Activated naive CD4-positive, alpha-beta T cell (primary cell): Measurements from ENCODE around the gene PTPRN2.
"Not testable (repeated sequence)": the region's sequence is repeated elsewhere in the genome, so short reads cannot be mapped to it uniquely, and the experiment has no call there.

ENCODE experiments used
- DNase-seq, 4 experiments: peaks; one replicate each; lab custom pipeline; 2025; lab: John Stamatoyannopoulos, UW

Gene PTPRN2

GRCh38 chr7:157603716-157604115 lies 983.9 kb downstream of the PTPRN2 start:
- no peak for DNase-seq

GRCh38 chr7:157603005-157603404 lies 984.6 kb downstream of the PTPRN2 start:
- DNase-seq, result no peak

GRCh38 chr7:157602581-157602980 lies 985.0 kb downstream of the PTPRN2 start:
- no peak for DNase-seq

- DNase-seq, result no peak
Observed at GRCh38 chr7:157602156-157602555, 985.5 kb downstream of the PTPRN2 start.

- no peak for DNase-seq
Observed at GRCh38 chr7:157601530-157601929, 986.1 kb downstream of the PTPRN2 start.

- DNase-seq, result no peak
Observed at GRCh38 chr7:157599491-157599890, 988.1 kb downstream of the PTPRN2 start.

- DNase-seq, result no peak
Observed at GRCh38 chr7:157597562-157597961, 990.1 kb downstream of the PTPRN2 start.

DNA sequence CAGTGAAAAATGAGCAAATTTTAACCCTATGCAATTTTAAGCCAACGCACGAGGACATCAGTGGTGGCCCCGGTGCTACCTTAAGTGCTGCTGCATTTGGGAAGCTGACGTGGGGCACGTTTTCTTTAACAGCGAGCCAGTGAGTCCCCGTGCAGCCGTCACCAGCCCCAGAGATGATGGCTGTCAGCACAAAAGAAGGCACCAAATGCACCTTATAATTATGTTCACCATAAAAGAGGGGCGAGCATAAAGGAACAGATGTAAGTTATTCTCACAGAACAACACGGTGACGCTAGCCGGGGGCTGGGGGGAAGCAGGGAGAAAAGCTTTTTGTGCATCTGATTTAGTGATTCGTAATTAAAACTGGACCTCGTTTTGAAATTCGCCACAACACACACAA lies 990.7 kb downstream of the PTPRN2 start:
- DNase-seq, result no peak

- DNase-seq, result no peak
Observed at GRCh38 chr7:157596471-157596870, 991.2 kb downstream of the PTPRN2 start.

GRCh38 chr7:157596026-157596425 lies 991.6 kb downstream of the PTPRN2 start:
- no peak for DNase-seq

GRCh38 chr7:157595086-157595855 lies 992.4 kb downstream of the PTPRN2 start:
- no peak for DNase-seq

GRCh38 chr7:157594306-157594705 lies 993.3 kb downstream of the PTPRN2 start:
- DNase-seq, result no peak

DNA sequence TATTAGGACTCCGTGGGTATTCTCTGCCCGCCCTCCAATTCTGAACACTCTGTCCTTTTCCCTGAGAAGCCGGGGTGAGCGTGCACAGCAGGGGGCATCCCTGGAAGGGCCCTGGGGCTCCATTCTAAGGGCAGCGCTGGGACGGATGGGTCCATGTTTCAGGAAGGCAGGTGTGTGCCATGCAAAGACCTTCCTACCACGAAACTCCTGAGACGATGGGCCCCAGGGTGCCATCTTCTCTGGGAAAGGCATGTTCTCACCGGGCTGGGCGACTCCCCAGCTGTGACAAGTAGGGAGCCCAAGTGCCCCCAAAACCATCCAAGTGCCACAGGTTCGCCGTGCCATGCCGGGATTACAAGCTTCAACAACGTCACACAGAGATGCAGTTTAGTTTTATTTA lies 994.1 kb downstream of the PTPRN2 start:
- DNase-seq, result no peak

GRCh38 chr7:157592636-157593320 lies 994.8 kb downstream of the PTPRN2 start:
- not testable (repeated sequence) for DNase-seq

DNA sequence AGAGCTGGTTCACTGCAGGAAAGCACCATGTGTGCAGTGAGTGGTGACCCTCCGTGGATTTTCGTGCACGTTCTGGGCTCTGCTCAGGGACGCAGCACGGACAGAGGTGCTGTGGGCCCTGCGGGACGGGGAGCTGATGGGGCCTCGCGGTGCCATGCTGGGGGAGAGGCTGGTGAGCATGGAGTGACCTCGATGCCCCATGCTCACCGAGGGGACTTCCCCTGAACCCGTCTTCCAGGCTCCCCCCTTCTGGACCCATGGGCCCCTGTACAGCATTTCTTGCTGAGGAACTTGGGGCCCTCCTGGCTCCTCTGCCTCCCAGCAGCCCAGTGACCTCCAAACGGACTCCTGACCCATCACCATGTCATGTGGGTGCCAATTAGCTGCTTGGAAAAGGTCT lies 997.1 kb downstream of the PTPRN2 start:
- DNase-seq, result no peak

- DNase-seq, result no peak
Observed at GRCh38 chr7:157589680-157590079, 997.9 kb downstream of the PTPRN2 start.

GRCh38 chr7:157587805-157588560 lies 999.6 kb downstream of the PTPRN2 start:
- DNase-seq, result no peak

- no peak for DNase-seq
Observed at GRCh38 chr7:157587051-157587804, 1000.4 kb downstream of the PTPRN2 start.

DNA sequence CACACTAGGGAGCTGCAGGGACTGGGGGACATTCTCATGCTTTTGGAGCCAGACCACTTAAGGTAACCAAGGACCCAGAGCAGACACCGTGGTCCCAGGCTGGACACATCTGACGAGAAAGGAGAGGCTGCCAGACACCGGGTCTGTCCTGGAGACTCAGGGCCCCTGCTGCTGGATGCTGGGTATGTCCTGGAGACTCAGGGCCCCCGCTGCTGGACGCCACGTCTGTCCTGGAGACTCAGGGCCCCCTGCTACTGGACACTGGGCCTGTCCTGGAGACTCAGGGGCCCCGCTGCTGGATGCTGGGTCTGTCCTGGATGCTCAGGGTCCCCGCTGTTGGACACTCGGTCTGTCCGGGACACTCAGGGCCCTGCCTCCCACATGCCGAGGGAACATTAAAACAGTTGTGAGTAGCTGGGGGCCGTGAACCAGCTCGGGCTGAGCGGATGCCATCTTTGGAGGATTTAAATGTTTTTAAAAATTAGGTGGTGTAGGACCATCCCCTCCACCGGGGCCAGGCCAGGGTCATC lies 1001.1 kb downstream of the PTPRN2 start:
- DNase-seq, result no peak

DNA sequence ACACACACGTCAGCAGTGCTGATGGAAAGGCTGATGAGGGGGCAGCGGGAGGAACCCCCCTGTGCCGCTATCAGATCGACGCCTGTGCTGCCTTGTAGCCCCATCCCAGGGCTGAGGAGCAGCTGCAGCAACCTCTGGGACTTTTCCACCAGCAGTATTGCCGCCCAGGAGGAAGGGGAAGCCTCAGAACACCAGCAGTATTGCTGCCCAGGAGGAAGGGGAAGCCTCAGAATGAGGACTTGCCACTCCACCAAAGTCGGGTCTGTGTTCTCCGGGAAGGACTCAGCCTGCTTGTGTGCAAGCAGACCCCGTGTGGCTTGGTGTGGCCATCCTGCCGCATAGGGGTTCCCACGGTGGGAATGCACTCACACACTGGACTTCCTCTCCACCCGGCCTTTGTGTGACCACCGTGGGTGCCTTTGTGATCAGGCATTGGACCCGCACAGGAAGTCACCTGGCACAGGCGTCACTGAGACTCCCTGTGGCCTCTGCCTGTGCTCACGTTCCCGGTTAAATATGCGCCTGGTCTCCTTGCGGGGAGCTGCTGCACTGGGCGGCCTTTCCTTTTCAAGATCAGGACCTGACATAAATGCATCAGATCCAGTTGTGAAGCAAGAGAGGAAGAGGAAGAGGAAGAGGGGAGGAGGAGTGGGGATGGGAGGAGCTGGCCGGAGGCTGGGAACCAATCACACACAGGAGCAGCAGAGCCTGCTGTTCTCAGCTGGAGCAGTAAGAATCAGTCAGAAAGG lies 1002.3 kb downstream of the PTPRN2 start:
- DNase-seq, result no peak

DNA sequence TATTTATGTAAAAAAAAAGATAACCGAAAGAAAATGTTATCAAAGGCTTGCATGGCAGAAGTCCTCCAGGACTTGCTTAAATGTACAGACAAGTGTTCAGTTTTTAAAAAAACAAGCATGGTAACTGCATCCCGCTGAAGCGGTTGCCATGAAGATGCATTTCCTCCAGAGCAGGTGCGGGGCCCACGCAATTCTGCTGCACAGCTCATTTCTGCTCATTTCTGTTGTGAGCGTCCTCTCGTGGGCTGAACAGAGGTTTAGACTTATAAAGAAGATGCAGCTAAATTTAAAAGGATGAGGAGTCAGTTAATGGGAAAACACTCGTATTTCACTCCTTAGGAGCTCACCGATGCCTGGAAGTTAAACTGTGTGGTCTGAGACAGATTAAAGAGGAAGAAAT lies 1003.2 kb downstream of the PTPRN2 start:
- no peak for DNase-seq
